Neural cell (in vitro differentiated cells): ENCODE data around the gene KCNH2.

ENCODE experiments used
- TF ChIP-seq, protein P1 (sequence below): fragments of 450-650 bp; IDR thresholded peaks from 2 replicates; pipeline ENCODE4 v1.5.1; 2014; ENCODE audit warnings: antibody characterized with exemption, mild to moderate bottlenecking, moderate library complexity; ENCODE audit not compliant: poor library complexity, severe bottlenecking
- TF ChIP-seq, protein P2 (sequence below): IDR thresholded peaks from 2 replicates; pipeline ENCODE4 v1.6.1; 2012; ENCODE audit warnings: borderline replicate concordance

DNA sequence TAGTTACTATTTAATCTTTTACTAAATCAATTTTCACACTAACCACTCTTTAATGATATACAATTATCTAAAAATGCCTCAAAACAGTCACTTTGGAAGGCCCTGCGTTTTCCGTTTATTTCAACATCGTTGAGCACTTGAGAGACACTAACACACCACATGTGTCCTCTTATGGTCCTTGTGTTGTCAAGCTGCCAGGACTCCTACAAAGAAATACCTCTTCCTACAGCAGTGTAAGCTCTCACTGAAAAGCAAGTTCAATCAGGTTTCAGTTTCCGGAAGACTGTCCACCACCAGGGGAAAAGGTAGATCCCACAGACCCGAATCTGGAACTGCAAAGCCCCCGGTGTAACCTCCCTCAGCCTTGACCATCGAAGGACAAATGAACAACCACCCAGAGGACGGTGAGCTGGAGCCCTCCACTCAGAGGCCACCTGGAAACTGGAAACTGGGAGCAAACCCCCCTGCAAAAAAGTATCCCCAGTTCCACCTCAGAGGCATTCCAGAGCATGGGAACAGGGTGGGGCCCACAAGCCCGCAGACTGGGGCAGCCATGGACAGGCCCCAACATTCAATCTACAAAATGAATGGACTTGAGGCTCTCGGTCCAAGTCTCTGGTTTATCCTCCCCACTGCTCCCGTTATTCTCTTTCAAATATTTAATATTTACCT, 37.6 kb downstream of the KCNH2 start:
- TF ChIP-seq, protein P1, sequence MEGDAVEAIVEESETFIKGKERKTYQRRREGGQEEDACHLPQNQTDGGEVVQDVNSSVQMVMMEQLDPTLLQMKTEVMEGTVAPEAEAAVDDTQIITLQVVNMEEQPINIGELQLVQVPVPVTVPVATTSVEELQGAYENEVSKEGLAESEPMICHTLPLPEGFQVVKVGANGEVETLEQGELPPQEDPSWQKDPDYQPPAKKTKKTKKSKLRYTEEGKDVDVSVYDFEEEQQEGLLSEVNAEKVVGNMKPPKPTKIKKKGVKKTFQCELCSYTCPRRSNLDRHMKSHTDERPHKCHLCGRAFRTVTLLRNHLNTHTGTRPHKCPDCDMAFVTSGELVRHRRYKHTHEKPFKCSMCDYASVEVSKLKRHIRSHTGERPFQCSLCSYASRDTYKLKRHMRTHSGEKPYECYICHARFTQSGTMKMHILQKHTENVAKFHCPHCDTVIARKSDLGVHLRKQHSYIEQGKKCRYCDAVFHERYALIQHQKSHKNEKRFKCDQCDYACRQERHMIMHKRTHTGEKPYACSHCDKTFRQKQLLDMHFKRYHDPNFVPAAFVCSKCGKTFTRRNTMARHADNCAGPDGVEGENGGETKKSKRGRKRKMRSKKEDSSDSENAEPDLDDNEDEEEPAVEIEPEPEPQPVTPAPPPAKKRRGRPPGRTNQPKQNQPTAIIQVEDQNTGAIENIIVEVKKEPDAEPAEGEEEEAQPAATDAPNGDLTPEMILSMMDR: no peak
- TF ChIP-seq, protein P2, sequence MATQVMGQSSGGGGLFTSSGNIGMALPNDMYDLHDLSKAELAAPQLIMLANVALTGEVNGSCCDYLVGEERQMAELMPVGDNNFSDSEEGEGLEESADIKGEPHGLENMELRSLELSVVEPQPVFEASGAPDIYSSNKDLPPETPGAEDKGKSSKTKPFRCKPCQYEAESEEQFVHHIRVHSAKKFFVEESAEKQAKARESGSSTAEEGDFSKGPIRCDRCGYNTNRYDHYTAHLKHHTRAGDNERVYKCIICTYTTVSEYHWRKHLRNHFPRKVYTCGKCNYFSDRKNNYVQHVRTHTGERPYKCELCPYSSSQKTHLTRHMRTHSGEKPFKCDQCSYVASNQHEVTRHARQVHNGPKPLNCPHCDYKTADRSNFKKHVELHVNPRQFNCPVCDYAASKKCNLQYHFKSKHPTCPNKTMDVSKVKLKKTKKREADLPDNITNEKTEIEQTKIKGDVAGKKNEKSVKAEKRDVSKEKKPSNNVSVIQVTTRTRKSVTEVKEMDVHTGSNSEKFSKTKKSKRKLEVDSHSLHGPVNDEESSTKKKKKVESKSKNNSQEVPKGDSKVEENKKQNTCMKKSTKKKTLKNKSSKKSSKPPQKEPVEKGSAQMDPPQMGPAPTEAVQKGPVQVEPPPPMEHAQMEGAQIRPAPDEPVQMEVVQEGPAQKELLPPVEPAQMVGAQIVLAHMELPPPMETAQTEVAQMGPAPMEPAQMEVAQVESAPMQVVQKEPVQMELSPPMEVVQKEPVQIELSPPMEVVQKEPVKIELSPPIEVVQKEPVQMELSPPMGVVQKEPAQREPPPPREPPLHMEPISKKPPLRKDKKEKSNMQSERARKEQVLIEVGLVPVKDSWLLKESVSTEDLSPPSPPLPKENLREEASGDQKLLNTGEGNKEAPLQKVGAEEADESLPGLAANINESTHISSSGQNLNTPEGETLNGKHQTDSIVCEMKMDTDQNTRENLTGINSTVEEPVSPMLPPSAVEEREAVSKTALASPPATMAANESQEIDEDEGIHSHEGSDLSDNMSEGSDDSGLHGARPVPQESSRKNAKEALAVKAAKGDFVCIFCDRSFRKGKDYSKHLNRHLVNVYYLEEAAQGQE: no peak
